Stimulated activated CD4-positive, alpha-beta T cell treated with anti-CD3 and anti-CD28 coated beads, Interleukin-2, amount 100 ng/mL, for 48 hours (primary cell): ENCODE results near the gene TCP11.

Experiments used
- DNase-seq, 2 donors: peaks; one replicate each; pipeline ENCODE4 v3.0.0-alpha.2; 2020

The TCP11 gene

GRCh38 chr6:35170891-35171290 lies 29.8 kb upstream of the TCP11 start:
- DNase-seq: no peak

DNA sequence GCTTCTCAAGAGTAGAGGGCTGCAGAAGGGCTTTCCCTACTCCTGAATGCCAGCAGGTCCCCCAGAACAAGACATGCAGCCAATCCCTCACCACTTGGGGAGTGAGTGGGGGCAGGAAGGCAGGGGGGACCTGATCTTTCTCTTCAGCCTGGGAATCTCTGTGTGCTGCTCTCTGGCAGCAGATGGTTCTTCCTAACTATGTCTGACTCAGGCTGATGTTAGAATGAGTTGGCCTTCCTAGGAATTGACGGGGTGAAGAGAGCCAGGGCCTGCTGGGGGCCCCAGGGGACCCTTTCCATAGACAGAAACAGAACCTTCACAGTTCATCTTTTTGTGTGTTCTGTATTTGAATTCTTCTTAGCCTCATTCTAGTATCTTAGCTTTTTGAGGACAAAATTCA lies 29.0 kb upstream of the TCP11 start:
- DNase-seq: no peak

- no peak for DNase-seq
Measured at GRCh38 chr6:35168461-35168861, 27.3 kb upstream of the TCP11 start.

- no peak for DNase-seq
Measured at GRCh38 chr6:35167505-35167904, 26.4 kb upstream of the TCP11 start.

GRCh38 chr6:35166520-35166919 lies 25.4 kb upstream of the TCP11 start:
- no peak for DNase-seq

DNA sequence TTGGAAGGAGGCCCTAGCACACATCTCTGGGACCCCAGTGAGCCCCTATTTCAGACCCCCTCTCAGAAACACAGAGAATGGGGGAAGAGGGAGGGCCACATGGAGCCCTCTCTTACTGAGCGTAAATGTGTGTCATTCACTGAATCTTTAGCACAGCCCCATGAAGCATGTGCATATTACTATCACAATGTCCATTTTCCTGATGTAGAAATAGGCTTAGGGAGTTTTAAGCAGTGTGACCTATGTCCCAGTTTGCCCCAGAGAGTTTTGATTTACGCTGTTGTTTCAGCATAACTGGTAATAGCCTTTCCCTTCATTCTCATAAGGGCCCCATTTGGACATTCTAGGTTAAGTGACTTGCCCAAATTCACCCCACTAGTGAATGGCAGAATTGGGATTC lies 25.0 kb upstream of the TCP11 start:
- no peak for DNase-seq

GRCh38 chr6:35165630-35166071 lies 24.5 kb upstream of the TCP11 start:
- no peak for DNase-seq

DNA sequence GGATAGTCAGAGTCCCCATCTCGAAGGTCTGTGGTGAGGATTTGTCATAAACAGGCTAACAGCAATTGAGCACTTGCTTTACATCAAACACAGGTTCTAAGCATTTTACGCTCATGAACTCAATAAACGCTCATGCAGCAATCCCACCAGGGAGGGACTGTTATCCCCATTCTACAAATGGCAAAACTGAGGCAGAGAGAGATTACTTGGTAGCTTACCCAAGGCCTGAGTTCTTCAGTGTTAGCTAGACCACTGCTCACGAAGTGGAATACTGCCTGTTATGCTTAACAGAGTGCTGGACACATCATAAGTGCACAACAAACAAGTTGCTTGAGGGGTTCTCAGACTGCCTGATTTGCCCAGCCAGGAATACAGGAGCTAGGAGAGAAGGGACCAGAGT lies 23.7 kb upstream of the TCP11 start:
- no peak for DNase-seq

GRCh38 chr6:35164277-35164676 lies 23.1 kb upstream of the TCP11 start:
- no peak for DNase-seq

DNA sequence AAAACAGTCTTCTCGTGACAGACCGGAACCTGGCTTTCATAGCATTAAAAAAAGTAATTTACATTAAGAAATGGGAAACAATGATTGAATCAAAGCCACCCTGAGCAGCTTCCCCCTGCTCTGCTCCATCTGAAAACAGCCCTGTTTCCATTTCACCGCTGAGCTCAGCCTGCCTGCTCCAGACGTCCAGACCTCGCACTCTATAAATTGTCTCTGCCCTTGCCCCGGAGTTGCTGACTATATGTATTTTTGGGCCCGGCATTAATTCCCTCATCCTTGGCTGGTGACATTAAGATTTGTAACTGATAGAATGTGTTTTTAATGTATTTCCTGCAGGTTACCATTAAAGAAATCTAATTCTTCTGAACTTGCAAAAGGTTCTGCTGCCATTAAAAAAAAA lies 22.7 kb upstream of the TCP11 start:
- no peak for DNase-seq

DNA sequence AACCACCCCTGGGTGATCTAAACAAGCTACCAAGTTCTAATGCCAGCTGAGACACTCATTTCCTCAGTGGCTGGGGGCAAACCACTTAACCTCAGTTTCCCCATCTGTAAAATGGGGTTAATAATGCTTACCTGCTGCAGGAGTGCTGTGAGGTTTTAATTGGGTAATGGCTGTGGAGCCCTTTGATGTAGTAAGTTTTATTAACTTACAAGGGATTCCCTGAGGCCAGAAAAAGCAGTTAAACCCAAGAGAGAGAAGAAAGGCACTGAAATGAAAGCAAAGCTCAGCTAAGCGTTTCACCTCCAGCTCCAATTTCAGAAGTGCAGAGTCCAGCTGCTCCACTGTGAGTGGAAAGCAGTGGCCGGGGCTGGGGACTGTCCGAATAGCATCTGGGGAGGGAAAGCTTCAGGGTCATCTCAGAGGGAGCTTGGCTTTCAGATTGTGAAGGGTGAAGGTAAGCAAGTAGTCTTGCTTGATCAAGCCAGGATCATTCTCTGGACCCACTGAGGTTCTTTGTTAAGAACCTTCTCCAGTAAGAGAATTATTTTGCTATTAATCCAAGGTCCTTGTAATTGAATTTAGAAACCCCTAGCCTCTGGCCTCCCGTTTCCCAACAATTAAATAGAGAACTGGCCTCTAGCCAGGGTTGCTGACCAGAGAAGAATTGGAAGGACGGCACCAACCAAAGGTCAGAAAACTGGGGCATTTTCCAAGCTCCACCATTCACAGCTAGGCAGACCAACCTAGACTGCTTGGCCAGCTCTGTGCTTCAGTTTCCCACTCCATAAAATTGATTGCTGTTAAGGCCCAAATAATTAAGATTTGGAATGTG lies 20.9 kb upstream of the TCP11 start:
- no peak for DNase-seq

DNA sequence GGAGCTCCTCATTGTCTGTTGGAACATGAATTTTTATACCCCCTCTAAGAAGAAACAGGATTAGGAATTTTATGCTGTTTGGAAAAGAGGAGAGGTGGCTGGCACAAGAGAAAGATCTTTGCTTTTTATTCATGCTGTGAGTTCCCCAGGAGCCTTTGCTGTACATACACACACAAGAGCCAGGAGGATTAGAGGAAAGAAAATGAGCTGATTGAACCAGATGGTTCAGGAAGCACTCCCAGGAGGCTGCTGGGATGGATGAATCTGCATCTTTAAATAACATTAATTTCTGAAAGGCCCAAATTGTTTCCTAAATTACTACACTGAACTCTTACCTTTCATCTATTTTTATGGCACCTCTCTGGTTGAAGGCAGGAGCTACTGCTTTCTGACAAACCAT lies 20.1 kb upstream of the TCP11 start:
- DNase-seq: no peak

DNA sequence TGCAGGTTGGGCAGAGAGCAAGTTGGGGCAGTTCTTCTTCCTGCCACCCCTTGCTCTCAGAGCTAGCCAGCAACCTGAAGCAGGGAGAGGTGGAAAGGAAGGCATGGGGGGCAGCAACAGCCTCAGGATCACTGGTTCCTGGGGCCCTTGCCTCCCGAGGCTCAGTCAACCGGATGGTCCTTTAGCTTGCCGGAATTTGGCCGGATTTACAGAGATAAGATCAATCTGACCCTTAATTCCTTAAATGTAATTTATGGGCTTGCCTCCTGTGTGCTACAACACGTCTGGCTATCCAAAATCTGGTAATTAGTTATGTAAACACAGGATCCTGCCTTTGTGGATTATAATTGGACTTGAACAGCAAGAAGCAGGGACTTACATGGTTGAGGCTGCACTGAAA lies 19.5 kb upstream of the TCP11 start:
- DNase-seq: no peak

DNA sequence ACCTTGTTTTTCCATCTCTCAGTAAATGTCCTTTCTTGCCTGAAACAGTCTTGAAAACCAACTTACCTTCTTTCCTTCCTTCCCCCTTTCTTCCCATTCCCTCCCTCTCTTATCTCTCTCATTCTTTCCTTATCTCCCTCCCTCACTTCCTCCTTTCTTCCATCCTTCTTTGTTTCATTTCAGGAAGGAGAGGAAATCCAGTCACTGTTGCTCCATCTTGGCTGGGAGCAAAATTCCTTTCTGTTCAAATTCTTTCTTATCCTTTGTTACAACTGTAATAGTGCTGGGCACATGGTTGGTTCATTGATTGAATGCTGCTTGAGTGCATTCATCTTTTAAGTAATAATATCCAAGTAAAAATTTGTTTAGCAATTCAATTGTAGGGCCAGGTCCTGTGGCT lies 17.4 kb upstream of the TCP11 start:
- no peak for DNase-seq

- no peak for DNase-seq
Measured at GRCh38 chr6:35154947-35155346, 13.8 kb upstream of the TCP11 start.

GRCh38 chr6:35154262-35154661 lies 13.1 kb upstream of the TCP11 start:
- DNase-seq: no peak

- no peak for DNase-seq
Measured at GRCh38 chr6:35152067-35152707, 11.0 kb upstream of the TCP11 start.

- DNase-seq: no peak
Measured at GRCh38 chr6:35151466-35151865, 10.3 kb upstream of the TCP11 start.

DNA sequence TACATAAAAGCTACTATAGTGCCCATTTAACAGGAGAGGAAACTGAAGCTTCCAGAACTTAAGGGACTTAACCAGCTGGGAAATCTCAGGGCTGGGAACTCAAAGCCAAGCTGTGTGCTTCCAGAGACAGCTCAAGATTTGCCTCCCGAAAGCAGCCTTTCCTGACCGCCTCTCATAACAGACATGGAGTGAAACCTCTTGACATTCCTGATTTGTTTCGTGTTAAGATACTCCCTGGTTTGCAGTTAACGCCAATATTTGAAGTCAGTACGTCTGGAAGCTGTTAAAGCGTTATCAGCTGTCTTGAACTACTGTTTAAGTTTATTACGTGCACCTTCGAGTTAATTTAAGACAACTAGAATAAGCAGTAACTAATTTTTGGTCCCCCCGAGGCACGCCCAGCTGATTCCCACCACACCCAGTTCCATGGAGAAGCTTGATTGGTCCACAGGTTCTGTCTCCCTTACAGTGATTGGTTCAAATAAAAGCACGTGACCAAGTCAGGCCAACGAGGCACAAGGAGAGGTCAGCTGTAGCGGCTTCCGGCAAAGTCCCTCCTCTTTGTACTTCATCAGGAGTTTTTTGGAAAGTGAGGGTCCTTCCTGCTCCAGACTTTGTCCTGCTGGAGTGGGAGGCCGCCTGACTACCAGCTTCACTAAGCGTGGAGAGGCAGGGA lies 8.9 kb upstream of the TCP11 start:
- no peak for DNase-seq

DNA sequence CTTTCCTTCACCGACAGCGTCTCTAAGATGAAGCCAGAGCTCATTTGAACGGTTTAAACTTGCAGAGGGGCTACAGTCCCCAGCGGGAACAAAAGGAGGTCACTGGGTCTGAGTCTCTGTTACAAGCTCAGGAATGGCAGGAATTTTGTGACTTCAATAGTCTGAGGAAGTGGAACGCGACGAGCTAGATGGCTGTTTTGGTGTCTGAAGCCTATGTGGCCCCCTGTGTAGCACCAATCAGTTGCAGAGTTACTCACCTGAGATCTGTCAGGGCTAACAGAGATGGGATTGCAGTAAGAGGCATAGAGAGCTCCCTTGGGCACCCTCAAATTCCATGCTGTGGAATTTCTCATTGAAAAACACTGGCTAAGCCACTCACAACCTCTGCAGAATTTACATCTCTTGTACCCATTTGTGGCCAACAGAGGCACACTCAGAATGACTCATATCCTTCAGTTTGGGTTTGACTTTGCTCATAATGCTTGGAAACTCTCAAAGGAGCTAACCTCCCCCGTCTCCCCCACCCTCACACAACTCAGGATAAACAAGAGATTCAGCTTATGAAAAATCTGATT lies 7.1 kb upstream of the TCP11 start:
- peak; percentile 17 to 27 for DNase-seq

- no peak for DNase-seq
Measured at GRCh38 chr6:35147486-35147885, 6.3 kb upstream of the TCP11 start.

GRCh38 chr6:35147026-35147425 lies 5.9 kb upstream of the TCP11 start:
- no peak for DNase-seq

GRCh38 chr6:35146453-35146852 lies 5.3 kb upstream of the TCP11 start:
- peak; percentile 15 to 26 for DNase-seq

DNA sequence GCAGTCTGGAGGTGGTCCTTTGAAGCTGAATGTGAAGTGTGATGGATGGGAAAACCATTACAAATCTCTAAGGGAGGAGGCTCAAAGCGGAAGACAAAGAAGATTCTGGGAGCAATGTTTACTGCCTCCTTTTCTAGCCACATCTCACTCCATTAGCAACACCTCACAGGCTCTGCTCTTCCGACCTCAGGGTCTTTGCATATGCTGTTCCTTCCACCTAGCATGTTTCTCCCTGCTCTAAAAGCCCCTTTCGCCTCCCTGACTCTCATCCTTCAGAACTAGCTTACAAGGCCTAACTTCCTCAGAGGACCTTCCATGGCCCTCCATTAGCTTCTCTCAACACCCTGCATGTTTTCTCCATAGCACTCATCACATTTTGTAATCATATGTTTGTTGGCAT lies 4.6 kb upstream of the TCP11 start:
- DNase-seq: no peak
